Lung (tissue), 12 donors: ENCODE results near the gene CD8A. TPM values are rescaled to one million over a fixed set of nuclear protein-coding genes. Genes with fewer than 3 reads are reported as not detected.

Source experiments
- ATAC-seq: fragments of 200-7000 bp; cut with Tn5 transposase; one replicate; pipeline ENCODE4 v1.9.1; 2020; ENCODE audit warnings: moderate number of reproducible peaks; ENCODE audit not compliant: insufficient read depth, low FRiP score
- DNase-seq, 3 donors: peaks; one replicate each; pipeline ENCODE4 v3.0.0-alpha.2; 2013 to 2017
- H3K27ac ChIP-seq, 2 donors: one replicate each; pipeline ENCODE4 v1.5.1; 2013; ENCODE audit warnings: mild to moderate bottlenecking in 2 of 2, moderate library complexity in 2 of 2, control low read depth in 1 of 2, inconsistent platforms in 1 of 2, low read depth in 1 of 2, low read length in 1 of 2
- H3K27me3 ChIP-seq, 3 donors: one replicate each; pipeline ENCODE4 v1.5.1; 2013; ENCODE audit warnings: low read length in 2 of 3; ENCODE audit not compliant: control insufficient read depth in 3 of 3, insufficient read depth in 3 of 3
- H3K36me3 ChIP-seq, 4 donors: one replicate each; pipeline ENCODE4 v1.5.1; 2013; ENCODE audit warnings: low read length in 4 of 4, mild to moderate bottlenecking in 1 of 4, moderate library complexity in 1 of 4; ENCODE audit not compliant: control insufficient read depth in 4 of 4, insufficient read depth in 4 of 4
- H3K4me1 ChIP-seq, 5 donors: one replicate each; pipeline ENCODE4 v1.5.1; 2013; ENCODE audit warnings: low read length in 5 of 5, mild to moderate bottlenecking in 2 of 5, moderate library complexity in 1 of 5; ENCODE audit not compliant: control insufficient read depth in 5 of 5, insufficient read depth in 5 of 5
- H3K4me3 ChIP-seq: one replicate; pipeline ENCODE4 v1.5.1; 2013; ENCODE audit warnings: mild to moderate bottlenecking, control low read depth, moderate library complexity
- H3K9ac ChIP-seq, 2 donors: one replicate each; pipeline ENCODE4 v1.5.1; 2013; ENCODE audit warnings: low read length in 2 of 2, control low read depth in 1 of 2; ENCODE audit not compliant: insufficient read depth in 1 of 2
- H3K9me3 ChIP-seq, 4 donors: one replicate each; pipeline ENCODE4 v1.5.1; 2013; ENCODE audit warnings: low read length in 3 of 4, mild to moderate bottlenecking in 1 of 4, moderate library complexity in 1 of 4; ENCODE audit not compliant: control insufficient read depth in 4 of 4, insufficient read depth in 3 of 4
- CTCF ChIP-seq: IDR thresholded peaks from 2 replicates; pipeline ENCODE4 v1.5.1; 2012; ENCODE audit warnings: mild to moderate bottlenecking; ENCODE audit errors: control extremely low read depth, extremely low read depth
- WGBS, 2 donors: extraction: QIAGEN DNeasy Blood & Tissue Kit; methylation state at CpG; one replicate each; pipeline ENCODE4 v1.1.7; 2013; 5-methylcytosine and 5-hydroxymethylcytosine counted together
- polyA plus RNA-seq, 2 donors: library from polyadenylated mRNA; stranded (reverse); fragments of 200-250 nt; gene quantifications; one replicate each; pipeline ENCODE4 v1.2.1, GENCODE V29; 2013
- total RNA-seq, 2 donors: library from RNA; depleted of rRNA in 1 of 2; stranded (reverse); fragments of >200 nt in 1 of 2; gene quantifications; one replicate each; pipeline ENCODE4 v1.2.1, GENCODE V29; 2014 to 2021
- donor health status: control.
- donor health status: control.
- donor health status: Bipolar disorder and iron deficiency.
- donor health status: healthy.
- donor health status: DM: yes; HTN: yes; CAD: no.

Gene CD8A
- total and polyA plus RNA-seq, 4 donors: 1.1 to 3.7 (median 3.0) TPM

- no peak for ATAC-seq
- WGBS, 2 donors: 85 to 97% methylated on average over 7 to 10 of the region's 10 CpGs
- no peak overlapping the region for H3K9ac ChIP-seq
Measured at GRCh38 chr2:86833315-86833714, 42.6 kb upstream of the CD8A start.

GRCh38 chr2:86832334-86833096, 41.8 kb upstream of the CD8A start:
- H3K4me1 ChIP-seq: no peaks in the 10 kb centered on the region
- H3K27ac ChIP-seq: no peak overlapping the region
- DNase-seq (no peak), ATAC-seq (no peak)
- H3K36me3 ChIP-seq: no peaks in the 10 kb centered on the region
- no peak overlapping the region for H3K4me3 ChIP-seq
- TF ChIP-seq CTCF: no peak
- WGBS, 2 donors: 76 to 87% methylated on average over 7 of the region's 7 CpGs
- H3K27me3 ChIP-seq: no peaks in the 10 kb centered on the region
- H3K9ac ChIP-seq: no peak overlapping the region
- no peaks in the 10 kb centered on the region for H3K9me3 ChIP-seq

More at GRCh38 chr2:86833315-86833714, 42.6 kb upstream of the CD8A start:
- Histone ChIP-seq H3K9me3 (no peaks in the 10 kb centered on the region), H3K36me3 (no peaks in the 10 kb centered on the region), H3K4me1 (no peaks in the 10 kb centered on the region), H3K4me3 (no peak overlapping the region), H3K27me3 (no peaks in the 10 kb centered on the region), H3K27ac (no peak overlapping the region)
- TF ChIP-seq CTCF: no peak
- DNase-seq: no peak

GRCh38 chr2:86831537-86831936, 40.8 kb upstream of the CD8A start:
- H3K9me3 ChIP-seq: no peaks in the 10 kb centered on the region
- no peaks in the 10 kb centered on the region for H3K27me3 ChIP-seq
- H3K27ac ChIP-seq: no peak overlapping the region
- H3K4me1 ChIP-seq: no peaks in the 10 kb centered on the region
- H3K36me3 ChIP-seq: no peaks in the 10 kb centered on the region
- no peak for TF ChIP-seq CTCF
- H3K9ac ChIP-seq: no peak overlapping the region
- no peak overlapping the region for H3K4me3 ChIP-seq
- WGBS, 2 donors: 57 to 82% methylated on average over 2 of the region's 2 CpGs
- no peak for DNase-seq
- ATAC-seq: no peak
